Panc1 (cell line): ENCODE measurements around the gene NRP1. TPM values are rescaled to one million over a fixed set of nuclear protein-coding genes. Genes with fewer than 3 reads are reported as not detected.

Experiments used
- ATAC-seq: fragments of 200-7000 bp; cut with Tn5 transposase; 2 replicates; pipeline ENCODE4 v1.9.1; 2020; ENCODE audit warnings: mild to moderate bottlenecking, moderate library complexity
- BruUV-seq: library from RNA; stranded (reverse); fragments of 400-500 nt; replicated peaks from 2 replicates; lab custom pipeline; 2021; lab: Mats Ljungman, UMichigan
- CTCF ChIA-PET: fragments of 300-600 bp; sonication (Branson Sonifier 250); formaldehyde crosslinking; loops from one replicate; lab custom pipeline; 2022; ENCODE audit warnings: antibody characterized with exemption; lab: Charles Lee
- POLR2A ChIA-PET: fragments of 300-600 bp; sonication (Branson Sonifier 250); formaldehyde crosslinking; loops from one replicate; lab custom pipeline; 2022; ENCODE audit warnings: antibody characterized with exemption; lab: Charles Lee
- DNase-seq: peaks from one replicate; pipeline ENCODE4 v3.0.0-alpha.2; 2010; ENCODE audit warnings: low read depth, low spot score
- H3K27ac ChIP-seq: 2 replicates; pipeline ENCODE4 v1.5.1; 2011; ENCODE audit warnings: mild to moderate bottlenecking, low read length, inconsistent platforms
- H3K27me3 ChIP-seq: fragments of 200-500 bp; sonication (Bioruptor generic); 2 replicates; pipeline ENCODE4 v1.6.0; 2014; ENCODE audit warnings: low read length, inconsistent platforms; ENCODE audit not compliant: control insufficient read depth, insufficient read depth
- H3K36me3 ChIP-seq: fragments of 200-500 bp; sonication (Bioruptor generic); 2 replicates; pipeline ENCODE4 v1.5.1; 2014; ENCODE audit warnings: inconsistent platforms, mild to moderate bottlenecking, low read length, moderate library complexity; ENCODE audit not compliant: control insufficient read depth, insufficient read depth
- H3K4me1 ChIP-seq: 2 replicates; pipeline ENCODE4 v1.5.1; 2011; ENCODE audit warnings: inconsistent platforms, mild to moderate bottlenecking, low read length, moderate library complexity; ENCODE audit not compliant: control insufficient read depth, insufficient read depth
- H3K4me3 ChIP-seq, 2 experiments: 2 replicates each; pipeline ENCODE4 v1.5.1; 2011 to 2012; ENCODE audit warnings: low read depth in 2 of 2, low read length in 2 of 2, mild to moderate bottlenecking in 2 of 2, inconsistent platforms in 1 of 2, moderate library complexity in 1 of 2
- H3K9me3 ChIP-seq: fragments of 200-500 bp; sonication (Bioruptor generic); 2 replicates; pipeline ENCODE4 v1.5.1; 2014; ENCODE audit warnings: low read depth, mild to moderate bottlenecking, inconsistent platforms, low read length, moderate library complexity; ENCODE audit not compliant: control insufficient read depth, insufficient read depth
- POLR2AphosphoS5 ChIP-seq: IDR thresholded peaks from 2 replicates; pipeline ENCODE4 v1.6.1; 2012; ENCODE audit warnings: mild to moderate bottlenecking, low read depth, low read length, moderate library complexity
- REST ChIP-seq, 2 experiments: IDR thresholded peaks; 2 replicates each; pipeline ENCODE4 v1.6.1; 2011 to 2012; ENCODE audit warnings: low read depth in 2 of 2, control low read depth in 1 of 2, low read length in 1 of 2, mild to moderate bottlenecking in 1 of 2, moderate library complexity in 1 of 2; ENCODE audit not compliant: insufficient read depth in 1 of 2
- SIN3A ChIP-seq: IDR thresholded peaks from 2 replicates; pipeline ENCODE4 v1.6.1; 2012; ENCODE audit warnings: low read depth, mild to moderate bottlenecking, low read length, moderate library complexity, borderline replicate concordance; ENCODE audit not compliant: insufficient read depth
- TCF7L2 ChIP-seq: IDR thresholded peaks from 2 replicates; pipeline ENCODE4 v1.6.1; 2011; ENCODE audit warnings: mild to moderate bottlenecking, low read depth, low read length, inconsistent platforms
- in situ Hi-C: cut with HindIII; loops from 2 replicates; pipeline ENCODE4 v1.10.0; 2016; ENCODE audit warnings: low sequenced_read_pairs, low pct_unique_long_range_greater_than_20kb
- intact Hi-C: fragments of 100-400 bp; cut with micrococcal nuclease; formaldehyde crosslinking; loops from one replicate; pipeline ENCODE4 v1.10.0; 2022; ENCODE audit not compliant: unreplicated experiment
- total RNA-seq: library from RNA; stranded (reverse); gene quantifications from one replicate; pipeline ENCODE4 v1.2.1, GENCODE V29; 2021; ENCODE audit not compliant: unreplicated experiment
- TF ChIP-seq, protein P1 (sequence below): fragments of 450-650 bp; IDR thresholded peaks from 2 replicates; pipeline ENCODE4 v1.5.1; 2017; ENCODE audit warnings: mild to moderate bottlenecking

The NRP1 gene
- total RNA-seq, 1 experiment from 2014 or later = 93.4 TPM

DNA sequence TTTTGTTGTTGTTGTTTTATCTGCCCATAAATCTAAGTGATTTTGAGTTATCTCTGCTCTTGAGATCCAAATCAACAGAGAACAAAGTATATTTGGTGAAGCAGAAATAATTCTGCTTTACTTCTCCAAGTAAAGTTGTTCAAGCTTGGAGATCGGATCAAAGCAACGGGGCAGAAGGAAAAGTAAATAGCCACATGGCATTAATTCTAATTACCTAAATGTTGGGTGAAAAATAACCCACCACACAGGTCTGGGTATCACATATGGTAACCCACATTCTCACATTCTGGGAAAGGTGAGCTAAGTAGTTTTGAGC lies 3.1 kb downstream of the NRP1 start:
- intact Hi-C loops = loop anchor here (5.0 to 10.0 kb wide), 2 partner anchors 1193 to 1306 kb away; no protein-coding TSS in a partner anchor
- H3K36me3 ChIP-seq = peaks cover 28% of the 10 kb centered on the region
- DNase-seq = no peak
- no peaks in the 10 kb centered on the region for H3K27me3 ChIP-seq
- H3K27ac ChIP-seq = peak overlapping the region; percentile 88
- POLR2A ChIA-PET = no interaction called here
- H3K9me3 ChIP-seq = no peaks in the 10 kb centered on the region
- H3K4me1 ChIP-seq = peaks cover 35% of the 10 kb centered on the region
- no peak for ATAC-seq
- in situ Hi-C loops = no loop called here
- H3K4me3 ChIP-seq = peak overlapping the region; percentile 61 to 95
- BruUV-seq = no TSS peak
- CTCF ChIA-PET = interaction anchor here (0.5 kb wide), 1 partner anchor 512 kb away, joined by 14 read pairs; no protein-coding TSS in a partner anchor
- TF ChIP-seq REST (IDR thresholded peaks at IDR 0.05; ENCODE audit: insufficient read depth in 1 of 2, low read depth in 2 of 2, low read length in 1 of 2) (no peak), TCF7L2 (peak; percentile 29), SIN3A (no peak), POLR2AphosphoS5 (no peak; the same call in 1 of the 2 replicates)
- TF ChIP-seq, protein P1, sequence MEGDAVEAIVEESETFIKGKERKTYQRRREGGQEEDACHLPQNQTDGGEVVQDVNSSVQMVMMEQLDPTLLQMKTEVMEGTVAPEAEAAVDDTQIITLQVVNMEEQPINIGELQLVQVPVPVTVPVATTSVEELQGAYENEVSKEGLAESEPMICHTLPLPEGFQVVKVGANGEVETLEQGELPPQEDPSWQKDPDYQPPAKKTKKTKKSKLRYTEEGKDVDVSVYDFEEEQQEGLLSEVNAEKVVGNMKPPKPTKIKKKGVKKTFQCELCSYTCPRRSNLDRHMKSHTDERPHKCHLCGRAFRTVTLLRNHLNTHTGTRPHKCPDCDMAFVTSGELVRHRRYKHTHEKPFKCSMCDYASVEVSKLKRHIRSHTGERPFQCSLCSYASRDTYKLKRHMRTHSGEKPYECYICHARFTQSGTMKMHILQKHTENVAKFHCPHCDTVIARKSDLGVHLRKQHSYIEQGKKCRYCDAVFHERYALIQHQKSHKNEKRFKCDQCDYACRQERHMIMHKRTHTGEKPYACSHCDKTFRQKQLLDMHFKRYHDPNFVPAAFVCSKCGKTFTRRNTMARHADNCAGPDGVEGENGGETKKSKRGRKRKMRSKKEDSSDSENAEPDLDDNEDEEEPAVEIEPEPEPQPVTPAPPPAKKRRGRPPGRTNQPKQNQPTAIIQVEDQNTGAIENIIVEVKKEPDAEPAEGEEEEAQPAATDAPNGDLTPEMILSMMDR = no peak

DNA sequence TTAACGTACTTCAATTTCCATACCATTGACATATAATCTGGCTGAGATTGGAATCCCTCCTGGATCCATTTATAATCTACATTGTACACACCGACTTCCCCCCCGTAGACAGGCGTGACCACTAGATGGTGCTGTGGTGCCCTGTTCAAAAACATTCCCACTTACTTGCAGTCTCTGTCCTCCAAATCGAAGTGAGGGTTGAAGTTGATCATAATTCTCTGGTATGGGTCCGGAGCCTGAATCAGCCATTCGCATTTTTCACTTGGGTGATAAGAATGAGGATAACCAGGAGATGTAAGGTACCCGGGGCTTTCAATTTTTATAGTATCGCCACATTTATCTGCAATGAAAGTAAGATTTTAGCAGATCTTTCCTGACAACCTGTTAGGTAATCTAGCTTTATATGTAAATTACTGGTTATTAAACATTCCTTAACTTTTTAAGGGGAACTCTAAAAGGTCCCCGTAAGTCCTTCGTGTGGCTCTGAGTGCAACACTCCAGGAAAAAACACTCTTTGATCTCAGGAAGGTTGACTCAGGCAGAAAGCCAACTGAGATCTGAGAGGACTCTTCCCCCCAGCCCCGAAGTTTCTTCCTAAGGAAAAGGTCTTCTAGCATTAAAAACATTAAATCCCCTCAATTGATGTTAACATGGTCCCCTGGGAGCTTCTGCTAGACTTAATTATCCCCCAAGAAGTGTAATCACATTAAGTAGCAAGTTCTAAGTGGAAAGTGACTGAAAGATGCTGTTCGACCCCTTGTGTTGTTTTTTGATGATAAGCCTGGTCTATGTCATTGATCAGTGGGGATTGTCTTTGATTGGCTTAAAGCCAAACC lies 3.7 kb downstream of the NRP1 start:
- Histone ChIP-seq H3K27ac (peak overlapping the region; percentile 88), H3K4me3 (peak overlapping the region; percentile 61 to 95), H3K27me3 (no peaks in the 10 kb centered on the region), H3K36me3 (peaks cover 31% of the 10 kb centered on the region), H3K9me3 (no peaks in the 10 kb centered on the region), H3K4me1 (peaks cover 40% of the 10 kb centered on the region)
- TF ChIP-seq REST (IDR thresholded peaks at IDR 0.05; ENCODE audit: insufficient read depth in 1 of 2, low read depth in 2 of 2, low read length in 1 of 2) (no peak), TCF7L2 (peak; percentile 57; the same call in 1 of the 2 replicates)
- TF ChIP-seq, protein P1 = peak; percentile 85
- ATAC-seq = peak; percentile 53; the same call in 1 of the 2 replicates
- in situ Hi-C loops (no loop called here), intact Hi-C loops (loop anchor here (5.0 to 10.0 kb wide), 2 partner anchors 1194 to 1307 kb away; no protein-coding TSS in a partner anchor)
- no peak for DNase-seq
- CTCF ChIA-PET = interaction anchor here (0.7 kb wide), 1 partner anchor 32 kb away, joined by 3 read pairs; no protein-coding TSS in a partner anchor
- POLR2A ChIA-PET = interaction anchor here (0.6 kb wide), 1 partner anchor 743 kb away, joined by 4 read pairs; no protein-coding TSS in a partner anchor
- BruUV-seq = no TSS peak
